Adrenal gland (tissue), 12 donors: Measurements from ENCODE around the gene NAV2. TPM values are rescaled to one million over a fixed set of nuclear protein-coding genes. Genes with fewer than 3 reads are reported as not detected.

Experiments used
- DNase-seq, 7 donors: peaks; one replicate each; pipeline ENCODE4 v3.0.0-alpha.2; 2019 to 2020
- H3K27ac ChIP-seq, 5 donors: fragments of 200-600 bp; sonication (generic) in 4 of 5; 1 replicate in 3 of 5; 2 replicates in 2 of 5; pipeline versions ENCODE4 v1.5.1 to v1.8.0; 2016 to 2020; ENCODE audit warnings: mild to moderate bottlenecking in 1 of 5
- H3K27me3 ChIP-seq: fragments of 200-600 bp; 2 replicates; pipeline ENCODE4 v1.8.0; 2021
- H3K36me3 ChIP-seq, 2 donors: fragments of 200-600 bp; replicated peaks in 1 of 2; 1 replicate in 1 of 2; 2 replicates in 1 of 2; pipeline versions ENCODE4 v1.5.1 to v1.8.0; 2018 to 2022
- H3K4me1 ChIP-seq, 2 donors: fragments of 200-600 bp; replicated peaks in 1 of 2; 1 replicate in 1 of 2; 2 replicates in 1 of 2; pipeline versions ENCODE4 v1.5.1 to v1.8.0; 2018 to 2021
- H3K4me3 ChIP-seq, 4 donors: fragments of 200-600 bp; sonication (generic) in 3 of 4; one replicate each; pipeline ENCODE4 v1.5.1; 2016 to 2018
- H3K9me3 ChIP-seq, 3 donors: fragments of 200-600 bp; sonication (generic) in 1 of 3; replicated peaks in 1 of 3; 1 replicate in 2 of 3; 2 replicates in 1 of 3; pipeline versions ENCODE4 v1.5.1 to v1.8.0; 2016 to 2021
- POLR2A ChIP-seq, 2 donors: fragments of 450-650 bp; IDR thresholded peaks; one replicate each; pipeline ENCODE4 v1.6.1; 2017; ENCODE audit warnings: antibody characterized with exemption in 2 of 2, mild to moderate bottlenecking in 2 of 2, moderate library complexity in 1 of 2
- WGBS, 4 donors: extraction: QIAGEN DNeasy Blood & Tissue Kit in 2 of 4; methylation state at CpG; one replicate each; pipeline versions ENCODE4 v1.1.5 to v1.1.7; 2013 to 2017; 5-methylcytosine and 5-hydroxymethylcytosine counted together
- intact Hi-C, 2 donors: fragments of 100-400 bp; cut with DNase I; formaldehyde crosslinking; loops; one replicate each; pipeline versions ENCODE4 v1.14.1 to v1.15.0; 2022 to 2023
- polyA plus RNA-seq, 3 donors: library from polyadenylated mRNA; stranded (reverse); fragments of 200-250 nt in 2 of 3; fragments of 350-450 nt in 1 of 3; fragmentation: Illumina TruSeq in 1 of 3; extraction: RNeasy Lipid Tissue Mini Kit (QIAGEN cat#74804) in 1 of 3; gene quantifications; one replicate each; pipeline ENCODE4 v1.2.3, GENCODE V29; 2013 to 2014
- total RNA-seq, 9 donors: library from RNA; depleted of rRNA in 4 of 9; stranded (reverse); fragments of >200 nt in 4 of 9; fragments of 120-200 nt in 1 of 9; fragmentation: NEBNext Ultra II Directional in 1 of 9; extraction: Animal tissue kit (Norgen Biotek cat#: 25700) in 1 of 9; gene quantifications; one replicate each; pipeline versions ENCODE4 v1.1.0 to v1.2.4, GENCODE V29; 2013 to 2023
- TF ChIP-seq, protein P1 (sequence below), 6 experiments: fragments of 450-650 bp in 4 of 6; fragments of 200-600 bp in 2 of 6; sonication (generic) in 1 of 6; IDR thresholded peaks; 1 replicate in 5 of 6; 2 replicates in 1 of 6; pipeline versions ENCODE4 v1.5.1 to v1.8.0; 2016 to 2021; ENCODE audit warnings: antibody characterized with exemption in 6 of 6, mild to moderate bottlenecking in 2 of 6, moderate library complexity in 1 of 6
- donor health status: healthy with polysubstance abuse.
- donor health status: Bipolar disorder and iron deficiency.
- donor health status: DM: yes; HTN: yes; CAD: no.
- donor health status: DM: no; HTN: no; CAD: no.
- donor health status: DM: no; HTN: no; CAD: no.
- donor health status: DM: yes; HTN: yes; CAD: no.

Gene NAV2
- total and polyA plus RNA-seq, 12 donors, result 1.6 to 9.2 (median 5.5) TPM

DNA sequence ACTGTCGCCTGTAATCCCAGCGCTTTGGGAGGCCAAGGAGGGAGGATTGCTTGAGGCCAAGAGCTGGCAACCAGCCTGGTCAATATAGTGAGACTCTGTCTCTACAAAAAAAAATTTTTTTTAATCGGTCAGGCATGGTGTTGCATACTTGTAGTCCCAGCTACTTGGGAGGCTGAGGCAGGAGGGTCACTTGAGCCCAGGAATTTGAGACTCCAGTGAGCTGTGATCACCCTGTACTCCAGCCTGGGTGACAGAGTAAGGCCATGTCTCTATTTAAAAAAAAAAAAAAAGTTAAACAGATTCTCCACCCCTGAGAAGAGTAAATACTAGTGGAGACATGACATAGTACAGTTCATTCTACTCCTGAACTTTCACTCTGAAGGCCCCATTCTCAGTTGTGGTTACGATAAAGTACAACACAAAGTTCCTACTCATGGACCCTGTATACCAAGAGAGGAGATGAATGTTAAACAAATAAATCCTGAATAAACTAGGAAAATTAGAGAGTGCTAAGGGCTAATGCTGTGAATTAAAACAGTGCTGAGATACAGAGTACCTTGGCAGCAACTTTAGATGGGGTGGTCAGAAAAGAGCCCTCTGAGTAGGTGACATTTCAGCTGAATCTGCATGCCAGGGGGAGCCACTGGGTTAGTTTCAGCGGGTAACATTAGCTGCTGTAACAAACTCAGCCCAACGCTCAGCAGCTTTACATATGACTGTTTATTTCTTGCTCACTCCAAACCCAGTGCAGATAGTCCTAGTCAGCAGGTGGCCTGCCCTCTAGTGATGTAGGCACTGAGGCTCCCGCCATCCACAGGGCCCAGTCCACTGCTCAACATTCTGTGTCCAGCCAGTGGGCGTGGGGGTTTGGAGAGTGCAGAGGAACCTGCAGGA is 372.5 kb downstream of the NAV2 start:
- Histone ChIP-seq H3K4me3 (no peak overlapping the region), H3K27ac (no peak overlapping the region), H3K36me3 (peaks cover 0 to 9% of the 10 kb centered on the region in 2 donors), H3K4me1 (peaks cover 4 to 6% of the 10 kb centered on the region in 2 donors), H3K27me3 (no peaks in the 10 kb centered on the region), H3K9me3 (no peaks in the 10 kb centered on the region)
- intact Hi-C loops, result no loop called here
- DNase-seq, result no peak
- no peak for TF ChIP-seq POLR2A (IDR thresholded peaks at IDR 0.05)
- TF ChIP-seq, protein P1, sequence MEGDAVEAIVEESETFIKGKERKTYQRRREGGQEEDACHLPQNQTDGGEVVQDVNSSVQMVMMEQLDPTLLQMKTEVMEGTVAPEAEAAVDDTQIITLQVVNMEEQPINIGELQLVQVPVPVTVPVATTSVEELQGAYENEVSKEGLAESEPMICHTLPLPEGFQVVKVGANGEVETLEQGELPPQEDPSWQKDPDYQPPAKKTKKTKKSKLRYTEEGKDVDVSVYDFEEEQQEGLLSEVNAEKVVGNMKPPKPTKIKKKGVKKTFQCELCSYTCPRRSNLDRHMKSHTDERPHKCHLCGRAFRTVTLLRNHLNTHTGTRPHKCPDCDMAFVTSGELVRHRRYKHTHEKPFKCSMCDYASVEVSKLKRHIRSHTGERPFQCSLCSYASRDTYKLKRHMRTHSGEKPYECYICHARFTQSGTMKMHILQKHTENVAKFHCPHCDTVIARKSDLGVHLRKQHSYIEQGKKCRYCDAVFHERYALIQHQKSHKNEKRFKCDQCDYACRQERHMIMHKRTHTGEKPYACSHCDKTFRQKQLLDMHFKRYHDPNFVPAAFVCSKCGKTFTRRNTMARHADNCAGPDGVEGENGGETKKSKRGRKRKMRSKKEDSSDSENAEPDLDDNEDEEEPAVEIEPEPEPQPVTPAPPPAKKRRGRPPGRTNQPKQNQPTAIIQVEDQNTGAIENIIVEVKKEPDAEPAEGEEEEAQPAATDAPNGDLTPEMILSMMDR (IDR thresholded peaks at IDR 0.05), result no peak
- WGBS, 4 donors, result 91 to 97% (median 96%) methylated on average over 8 of the region's 8 CpGs

DNA sequence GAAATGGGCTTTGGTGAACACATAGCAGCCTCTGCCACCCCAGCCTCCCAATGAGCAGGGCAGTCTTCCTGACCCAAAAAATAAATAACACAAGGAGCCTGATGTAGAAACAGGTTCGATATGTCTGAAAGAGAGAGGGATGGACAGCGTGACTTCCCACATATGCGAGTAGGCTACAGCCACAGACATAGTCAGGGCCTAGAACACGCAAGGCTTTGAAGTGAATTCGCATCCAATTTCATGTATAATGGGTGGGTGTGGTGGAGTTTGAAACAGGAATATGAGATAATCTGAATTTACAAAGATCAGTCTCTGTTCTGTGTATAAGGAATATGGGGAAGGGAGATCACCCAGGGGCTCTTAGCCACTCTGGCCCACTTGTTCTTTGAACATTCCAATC is 373.3 kb downstream of the NAV2 start:
- TF ChIP-seq, protein P1 (IDR thresholded peaks at IDR 0.05), result no peak
- no peak for DNase-seq
- H3K4me1 ChIP-seq, result peaks cover 10 to 13% of the 10 kb centered on the region in 2 donors
- intact Hi-C loops, result no loop called here
- 95 to 98% (median 97%) methylated on average over 5 of the region's 5 CpGs for WGBS, 4 donors
- no peaks in the 10 kb centered on the region for H3K27me3 ChIP-seq
- no peak overlapping the region for H3K4me3 ChIP-seq
- H3K36me3 ChIP-seq, result peaks cover 0 to 7% of the 10 kb centered on the region in 2 donors
- H3K27ac ChIP-seq, result no peak overlapping the region
- H3K9me3 ChIP-seq, result no peaks in the 10 kb centered on the region

DNA sequence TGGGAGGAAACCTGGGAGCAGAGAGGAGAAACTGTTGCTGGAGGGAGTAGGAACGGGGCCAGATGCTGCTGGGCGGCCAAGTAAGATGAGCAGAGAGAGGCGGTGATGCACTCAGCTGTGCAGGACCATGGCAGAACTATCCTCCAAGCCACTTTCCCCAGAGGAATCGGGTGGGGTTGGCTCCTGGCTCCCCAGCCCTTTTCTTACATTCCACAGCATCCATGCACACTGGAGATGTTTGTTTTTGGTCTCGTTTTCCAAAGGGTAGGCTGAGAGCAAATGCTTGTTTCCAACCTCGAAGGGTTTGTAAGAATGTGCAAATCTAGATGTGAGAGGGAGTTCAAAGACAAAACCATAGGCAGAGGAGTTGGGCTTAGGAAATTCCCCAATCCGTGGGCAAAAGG is 374.5 kb downstream of the NAV2 start:
- Histone ChIP-seq H3K4me1 (peaks cover 10 to 15% of the 10 kb centered on the region in 2 donors), H3K4me3 (no peak overlapping the region), H3K27me3 (no peaks in the 10 kb centered on the region), H3K27ac (no peak overlapping the region), H3K9me3 (no peaks in the 10 kb centered on the region), H3K36me3 (peaks cover 0 to 7% of the 10 kb centered on the region in 2 donors)
- WGBS, 4 donors, result 83 to 92% (median 89%) methylated on average over 7 of the region's 7 CpGs
- no peak for TF ChIP-seq POLR2A (IDR thresholded peaks at IDR 0.05)
- TF ChIP-seq, protein P1 (IDR thresholded peaks at IDR 0.05), result no peak
- intact Hi-C loops, result no loop called here
- no peak for DNase-seq

DNA sequence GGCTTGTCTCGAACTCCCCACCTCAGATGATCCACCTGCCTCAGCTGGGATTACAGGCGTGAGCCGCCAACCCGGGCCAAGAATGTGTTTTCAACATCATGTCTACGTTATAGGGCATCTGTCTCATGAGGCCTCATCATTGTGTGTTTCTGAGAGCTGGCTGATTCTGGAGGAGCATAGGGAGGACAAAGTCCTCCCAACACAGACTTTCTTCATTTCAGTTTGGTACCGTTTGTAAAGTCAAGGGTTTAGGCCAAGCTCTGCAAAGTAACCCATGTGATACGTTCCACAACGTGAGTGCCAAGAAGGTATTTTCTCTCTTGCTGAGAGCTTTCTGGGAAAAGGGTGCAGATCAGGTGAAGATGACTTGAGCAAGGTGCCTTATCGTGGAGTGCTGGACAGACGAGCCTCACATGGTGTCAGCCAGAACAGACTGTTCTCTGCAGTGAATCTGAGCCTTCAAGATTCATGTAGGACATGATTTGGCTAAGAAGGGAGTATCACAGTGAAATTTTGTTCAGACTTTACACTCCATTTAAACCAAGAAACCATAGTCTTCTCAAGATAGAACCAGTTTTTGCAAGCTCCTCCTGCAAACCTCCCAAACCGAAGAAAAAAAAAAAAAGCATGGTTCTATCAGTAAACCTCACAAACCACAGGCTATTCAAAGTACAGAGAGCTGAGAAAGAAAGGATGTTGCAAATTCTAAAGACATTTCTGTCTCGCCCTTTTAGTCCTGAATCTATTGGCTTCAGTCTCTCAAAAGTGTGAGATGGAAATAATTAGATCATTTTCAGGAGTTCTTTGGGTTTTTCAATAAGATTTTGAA is 376.0 kb downstream of the NAV2 start:
- Histone ChIP-seq H3K4me1 (peaks cover 10 to 15% of the 10 kb centered on the region in 2 donors), H3K27me3 (no peaks in the 10 kb centered on the region), H3K36me3 (peaks cover 0 to 2% of the 10 kb centered on the region in 2 donors), H3K4me3 (no peak overlapping the region), H3K9me3 (no peaks in the 10 kb centered on the region), H3K27ac (peak overlapping the region in 1 of 5 donors; percentile 22)
- DNase-seq, result no peak
- WGBS, 4 donors, result 82 to 86% (median 83%) methylated on average over 12 of the region's 12 CpGs
- TF ChIP-seq, protein P1 (IDR thresholded peaks at IDR 0.05), result no peak
- intact Hi-C loops, result no loop called here
